Endothelial cell of umbilical vein (primary cell): ENCODE results near the gene JADE1. TPM values are rescaled to one million over a fixed set of nuclear protein-coding genes. Genes with fewer than 3 reads are reported as not detected.

Experiments used
- BruUV-seq: library from RNA; stranded (reverse); fragments of 400-500 nt; replicated peaks from 2 replicates; lab custom pipeline; 2021; lab: Mats Ljungman, UMichigan
- CTCF ChIA-PET: fragments of 300-600, 350-600 bp; sonication (Branson Sonifier 250); formaldehyde crosslinking; loops from one replicate; lab custom pipeline; 2021; ENCODE audit warnings: antibody characterized with exemption, inconsistent platforms; lab: Charles Lee
- POLR2A ChIA-PET: fragments of 300-600, 350-600 bp; sonication (Branson Sonifier 250); formaldehyde crosslinking; loops from one replicate; lab custom pipeline; 2021; ENCODE audit warnings: antibody characterized with exemption, inconsistent platforms; lab: Charles Lee
- DNase-seq: peaks from one replicate; pipeline ENCODE4 v3.0.0-alpha.2; 2011; ENCODE audit warnings: low read depth, low spot score
- FAIRE-seq: peaks from 2 replicates; lab custom pipeline; 2011; peaks lifted over from hg19 to GRCh38; lab: Jason Lieb, UNC
- H2AFZ ChIP-seq: 2 replicates; pipeline ENCODE4 v1.6.0; 2012; ENCODE audit warnings: low read depth, low read length, control low read depth, inconsistent platforms
- H3K27ac ChIP-seq: 2 replicates; pipeline ENCODE4 v1.5.1; 2011; ENCODE audit warnings: low read depth, mild to moderate bottlenecking, control low read depth, low read length, moderate library complexity; ENCODE audit not compliant: insufficient read depth
- H3K27me3 ChIP-seq, 2 experiments: 2 replicates each; pipeline versions ENCODE4 v1.6.0 to v1.6.1; 2011; ENCODE audit warnings: low read length in 2 of 2, mixed read lengths in 1 of 2; ENCODE audit not compliant: control insufficient read depth in 2 of 2, insufficient read depth in 2 of 2
- H3K36me3 ChIP-seq, 2 experiments: 2 replicates in 1 of 2; 3 replicates in 1 of 2; pipeline ENCODE4 v1.5.1; 2011; ENCODE audit warnings: low read length in 2 of 2, mild to moderate bottlenecking in 1 of 2, moderate library complexity in 1 of 2; ENCODE audit not compliant: control insufficient read depth in 2 of 2, insufficient read depth in 2 of 2; ENCODE audit errors: extremely low read depth in 1 of 2
- H3K4me1 ChIP-seq: 3 replicates; pipeline ENCODE4 v1.5.1; 2011; ENCODE audit warnings: mild to moderate bottlenecking, low read length; ENCODE audit not compliant: control insufficient read depth, insufficient read depth; ENCODE audit errors: extremely low read depth
- H3K4me2 ChIP-seq: 2 replicates; pipeline ENCODE4 v1.6.1; 2011; ENCODE audit warnings: low read length, control low read depth, mixed read lengths; ENCODE audit not compliant: insufficient read depth
- H3K4me3 ChIP-seq, 3 experiments: fragments of 200-600 bp in 1 of 3; sonication (generic), shearing (Covaris generic) in 1 of 3; replicated peaks in 1 of 3; 2 replicates each; pipeline ENCODE4 v1.5.1; 2011 to 2016; ENCODE audit warnings: control low read depth in 3 of 3, low read length in 3 of 3, mild to moderate bottlenecking in 2 of 3, inconsistent platforms in 1 of 3, low read depth in 1 of 3, moderate library complexity in 1 of 3; ENCODE audit not compliant: insufficient read depth in 1 of 3
- H3K79me2 ChIP-seq: 2 replicates; pipeline ENCODE4 v1.6.0; 2012; ENCODE audit warnings: low read length, inconsistent platforms; ENCODE audit not compliant: control insufficient read depth, insufficient read depth
- H3K9ac ChIP-seq: replicated peaks from 2 replicates; pipeline ENCODE3; 2011; ENCODE audit warnings: low read length, control low read depth; ENCODE audit not compliant: insufficient read depth; ENCODE audit errors: extremely low read depth
- H3K9me1 ChIP-seq: replicated peaks from 3 replicates; pipeline ENCODE4 v1.6.0; 2011; ENCODE audit warnings: mild to moderate bottlenecking, low read length; ENCODE audit not compliant: control insufficient read depth, insufficient read depth; ENCODE audit errors: extremely low read depth
- H3K9me3 ChIP-seq: replicated peaks from 2 replicates; pipeline ENCODE4 v1.5.1; 2012; ENCODE audit warnings: low read length, inconsistent platforms; ENCODE audit not compliant: control insufficient read depth, insufficient read depth
- H4K20me1 ChIP-seq: replicated peaks from 2 replicates; pipeline ENCODE3; 2011; ENCODE audit warnings: mild to moderate bottlenecking, low read length; ENCODE audit not compliant: control insufficient read depth, insufficient read depth; ENCODE audit errors: extremely low read depth
- EZH2 ChIP-seq: IDR thresholded peaks from 2 replicates; pipeline ENCODE4 v1.6.1; 2012; ENCODE audit warnings: borderline replicate concordance, low read depth, mild to moderate bottlenecking, moderate library complexity, low read length, inconsistent platforms; ENCODE audit not compliant: severe bottlenecking
- FOS ChIP-seq: IDR thresholded peaks from 2 replicates; pipeline ENCODE4 v1.6.1; 2011; ENCODE audit warnings: mild to moderate bottlenecking, low read length, moderate library complexity, borderline replicate concordance; ENCODE audit not compliant: insufficient read depth
- GATA2 ChIP-seq: IDR thresholded peaks from 2 replicates; pipeline ENCODE4 v1.7.0; 2011; ENCODE audit warnings: low read depth, mild to moderate bottlenecking, moderate library complexity, mixed read lengths, low read length; ENCODE audit not compliant: insufficient read length, insufficient read depth
- JUN ChIP-seq: IDR thresholded peaks from 2 replicates; pipeline ENCODE4 v1.6.1; 2011; ENCODE audit warnings: borderline replicate concordance, low read depth; ENCODE audit not compliant: insufficient read length, insufficient read depth
- MYC ChIP-seq: IDR thresholded peaks from one replicate; pipeline ENCODE4 v1.6.1; 2011; ENCODE audit warnings: mild to moderate bottlenecking, low read depth, low read length
- POLR2A ChIP-seq: IDR thresholded peaks from 2 replicates; pipeline ENCODE4 v1.6.1; 2012; ENCODE audit warnings: low read depth, mild to moderate bottlenecking, control low read depth, low read length
- POLR2AphosphoS5 ChIP-seq: IDR thresholded peaks from 2 replicates; pipeline ENCODE4 v1.6.1; 2012; ENCODE audit warnings: low read depth, mild to moderate bottlenecking, control low read depth, low read length, moderate library complexity; ENCODE audit not compliant: insufficient read depth
- dilution Hi-C: fragments of 300-500 bp; cut with MboI; formaldehyde crosslinking; loops from one replicate; pipeline ENCODE4 v1.15.0; 2019; ENCODE audit warnings: low sequenced_read_pairs; ENCODE audit not compliant: extremely low pct_ligation_motif_present
- intact Hi-C: fragments of 100-400 bp; cut with micrococcal nuclease; formaldehyde crosslinking; loops from one replicate; pipeline ENCODE4 v1.10.0; 2022
- polyA plus RNA-seq, 4 experiments: library from polyadenylated mRNA; depleted of rRNA in 3 of 4; stranded (reverse) in 3 of 4; unstranded in 1 of 4; fragments of >200 nt; gene quantifications; 2 replicates each; pipeline versions ENCODE4 v1.2.1 to v1.2.3, GENCODE V29; 2011 to 2012; ENCODE audit warnings: missing spikeins in 1 of 4
- total RNA-seq: library from RNA; stranded (reverse); gene quantifications from 2 replicates; pipeline ENCODE4 v1.2.3, GENCODE V29; 2021
- TF ChIP-seq, protein P1 (sequence below), 2 donors: IDR thresholded peaks; 1 replicate in 1 of 2; 2 replicates in 1 of 2; pipeline ENCODE4 v1.5.1; 2011; ENCODE audit warnings: low read length in 2 of 2, mild to moderate bottlenecking in 2 of 2, moderate library complexity in 2 of 2, control low read depth in 1 of 2, inconsistent platforms in 1 of 2, low read depth in 1 of 2; ENCODE audit not compliant: insufficient read depth in 1 of 2; ENCODE audit errors: extremely low read depth in 1 of 2
- TF ChIP-seq, protein P2 (sequence below): IDR thresholded peaks from 2 replicates; pipeline ENCODE4 v1.6.1; 2011; ENCODE audit not compliant: insufficient read depth, insufficient read length

Gene JADE1
- total and polyA plus RNA-seq, 2 donors (not counting 3 experiments of a cell fraction or from before 2014, with no cell fraction given): 13.6 to 45.6 TPM

DNA sequence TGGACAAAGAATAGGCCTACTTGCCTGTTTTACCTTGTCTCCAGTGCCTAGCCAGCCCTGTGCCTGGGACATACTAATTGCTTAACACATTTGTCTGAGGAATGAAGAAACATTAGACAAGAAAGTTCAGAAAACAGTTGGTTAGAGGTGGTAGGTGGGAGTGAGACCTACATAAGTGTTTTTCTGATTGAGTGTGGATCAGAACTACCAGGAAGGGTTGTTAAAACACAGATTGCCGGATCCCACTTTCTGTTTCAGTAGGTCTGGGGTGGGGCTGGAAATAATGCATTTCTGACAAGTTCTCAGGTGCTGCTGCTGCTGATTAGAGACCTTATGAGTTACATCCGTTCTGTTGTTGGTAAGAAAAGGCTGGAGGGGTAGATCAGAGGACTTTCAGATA is 5.7 kb upstream of the JADE1 start:
- H3K27ac ChIP-seq: no peak overlapping the region
- H3K9me3 ChIP-seq: no peaks in the 10 kb centered on the region
- dilution Hi-C loops: no loop called here
- H3K79me2 ChIP-seq: no peaks in the 10 kb centered on the region
- no TSS peak for BruUV-seq
- intact Hi-C loops: no loop called here
- no peaks in the 10 kb centered on the region for H3K27me3 ChIP-seq
- no peak overlapping the region for H3K9ac ChIP-seq
- no peak overlapping the region for H3K4me3 ChIP-seq
- ChIA-PET CTCF (interaction anchor here (0.9 kb wide), 1 partner anchor 350 kb away, joined by 3 read pairs; no protein-coding TSS in a partner anchor), POLR2A (no interaction called here)
- H3K4me2 ChIP-seq: no peak overlapping the region
- H2AFZ ChIP-seq: no peak overlapping the region
- H3K9me1 ChIP-seq: no peaks in the 10 kb centered on the region
- no peaks in the 10 kb centered on the region for H3K4me1 ChIP-seq
- DNase-seq: no peak
- H4K20me1 ChIP-seq: no peaks in the 10 kb centered on the region
- TF ChIP-seq EZH2 (no peak), FOS (no peak), POLR2AphosphoS5 (no peak), JUN (no peak), MYC (no peak), GATA2 (no peak), POLR2A (no peak)
- TF ChIP-seq, protein P1, sequence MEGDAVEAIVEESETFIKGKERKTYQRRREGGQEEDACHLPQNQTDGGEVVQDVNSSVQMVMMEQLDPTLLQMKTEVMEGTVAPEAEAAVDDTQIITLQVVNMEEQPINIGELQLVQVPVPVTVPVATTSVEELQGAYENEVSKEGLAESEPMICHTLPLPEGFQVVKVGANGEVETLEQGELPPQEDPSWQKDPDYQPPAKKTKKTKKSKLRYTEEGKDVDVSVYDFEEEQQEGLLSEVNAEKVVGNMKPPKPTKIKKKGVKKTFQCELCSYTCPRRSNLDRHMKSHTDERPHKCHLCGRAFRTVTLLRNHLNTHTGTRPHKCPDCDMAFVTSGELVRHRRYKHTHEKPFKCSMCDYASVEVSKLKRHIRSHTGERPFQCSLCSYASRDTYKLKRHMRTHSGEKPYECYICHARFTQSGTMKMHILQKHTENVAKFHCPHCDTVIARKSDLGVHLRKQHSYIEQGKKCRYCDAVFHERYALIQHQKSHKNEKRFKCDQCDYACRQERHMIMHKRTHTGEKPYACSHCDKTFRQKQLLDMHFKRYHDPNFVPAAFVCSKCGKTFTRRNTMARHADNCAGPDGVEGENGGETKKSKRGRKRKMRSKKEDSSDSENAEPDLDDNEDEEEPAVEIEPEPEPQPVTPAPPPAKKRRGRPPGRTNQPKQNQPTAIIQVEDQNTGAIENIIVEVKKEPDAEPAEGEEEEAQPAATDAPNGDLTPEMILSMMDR (IDR thresholded peaks at IDR 0.05; ENCODE audit: extremely low read depth in 1 of 2, insufficient read depth in 1 of 2, low read depth in 1 of 2, low read length in 2 of 2): no peak
- TF ChIP-seq, protein P2, sequence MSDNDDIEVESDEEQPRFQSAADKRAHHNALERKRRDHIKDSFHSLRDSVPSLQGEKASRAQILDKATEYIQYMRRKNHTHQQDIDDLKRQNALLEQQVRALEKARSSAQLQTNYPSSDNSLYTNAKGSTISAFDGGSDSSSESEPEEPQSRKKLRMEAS: no peak
- FAIRE-seq: no peak
- H3K36me3 ChIP-seq: no peaks in the 10 kb centered on the region
